ENCODE data around the gene TLCD5. TPM values are rescaled to one million over a fixed set of nuclear protein-coding genes. Genes with fewer than 3 reads are reported as not detected.
A peak's percentile ranks its signal among the peaks of the same experiment; 100 is the strongest.

TLCD5 gene
- total and polyA plus RNA-seq, 2 donors (not counting 1 experiment from before 2014, with no cell fraction given), result 0.17 TPM; not detected in 1

GRCh38 chr11:120336641-120337354, 11.7 kb downstream of the TLCD5 start:
- ATAC-seq (ENCODE audit: low read depth), result peak; percentile 26
- Mint-ChIP-seq H3K4me3 (peak overlapping the region; percentile 93), H3K9me3 (ENCODE audit: insufficient read depth) (no peaks in the 10 kb centered on the region), H3K27me3 (peaks cover 48% of the 10 kb centered on the region), H3K4me1 (peaks cover 35% of the 10 kb centered on the region), H3K27ac (peak overlapping the region; percentile 91)
- WGBS (ENCODE audit: insufficient coverage), result under 1% methylated on average over 56 of the region's 56 CpGs
- POLR2A ChIA-PET, result no interaction called here
- H2AFZ ChIP-seq (ENCODE audit: insufficient read depth, low read depth, low read length, poor library complexity, severe bottlenecking), result peak overlapping the region; percentile 82
- H4K20me1 ChIP-seq (ENCODE audit: control insufficient read depth, insufficient read depth, low read length, poor library complexity, severe bottlenecking), result peaks cover 40% of the 10 kb centered on the region
- H3K27ac ChIP-seq (ENCODE audit: low read length in 2 of 2), result peak overlapping the region in 1 of 2 donors; percentile 56
- peak overlapping the region; percentile 97 for H3K4me2 ChIP-seq (replicated peaks; ENCODE audit: low read depth, low read length, poor library complexity, severe bottlenecking)
- no peak for TF ChIP-seq CTCF (IDR thresholded peaks at IDR 0.05)
- TF ChIP-seq EZH2 (IDR thresholded peaks at IDR 0.05; ENCODE audit: borderline replicate concordance, insufficient read depth, low read depth, low read length, poor library complexity, severe bottlenecking), result no peak
- intact Hi-C loops (cut with micrococcal nuclease), result loop anchor here (5.0 to 10.0 kb wide), 4 partner anchors 88 to 958 kb away; partner anchors contain the start of genes GRIK4, NECTIN1 and SC5D
- peak overlapping the region; percentile 42 to 77 (median 75) for H3K4me3 ChIP-seq (ENCODE audit: control extremely low read depth in 1 of 5, extremely low read depth in 1 of 5, insufficient read depth in 1 of 5, low read depth in 2 of 5, low read length in 4 of 5)
- peaks cover 22 to 35% of the 10 kb centered on the region in 2 donors for H3K4me1 ChIP-seq (ENCODE audit: control insufficient read depth in 2 of 2, insufficient read depth in 2 of 2, low read length in 2 of 2)
- no peaks in the 10 kb centered on the region for H3K36me3 ChIP-seq (replicated peaks in 1 of 2; ENCODE audit: control extremely low read depth in 1 of 2, control insufficient read depth in 1 of 2, extremely low read depth in 1 of 2, insufficient read depth in 2 of 2, low read length in 1 of 2)
- H3K9ac ChIP-seq (ENCODE audit: low read length), result peak overlapping the region; percentile 77
- H3K79me2 ChIP-seq (ENCODE audit: control insufficient read depth, insufficient read depth, low read length), result peaks cover 19% of the 10 kb centered on the region
- DNase-seq, result peak; percentile 52
- CTCF ChIA-PET, result interaction anchor here (0.9 to 3.2 kb wide), 5 partner anchors 11 to 348 kb away, joined by 3 to 50 read pairs (median 3); no protein-coding TSS in a partner anchor
- H3K27me3 ChIP-seq (replicated peaks in 1 of 4; ENCODE audit: control extremely low read depth in 1 of 4, control insufficient read depth in 3 of 4, insufficient read depth in 4 of 4, low read length in 3 of 4), result peaks cover 0 to 52% (median 39%) of the 10 kb centered on the region in 4 experiments
- H3K9me3 ChIP-seq (ENCODE audit: control extremely low read depth in 1 of 3, control insufficient read depth in 2 of 3, insufficient read depth in 1 of 3, low read length in 2 of 3), result peaks cover 0 to 2% (median 0%) of the 10 kb centered on the region in 3 donors

Data from B cell (primary cell).